Measurements from ENCODE around the gene TECPR1. TPM values are rescaled to one million over a fixed set of nuclear protein-coding genes. Genes with fewer than 3 reads are reported as not detected.

The TECPR1 gene
- total and polyA plus RNA-seq, 2 donors (not counting 3 experiments of a cell fraction or from before 2014, with no cell fraction given): 12.3 to 97.5 TPM

DNA sequence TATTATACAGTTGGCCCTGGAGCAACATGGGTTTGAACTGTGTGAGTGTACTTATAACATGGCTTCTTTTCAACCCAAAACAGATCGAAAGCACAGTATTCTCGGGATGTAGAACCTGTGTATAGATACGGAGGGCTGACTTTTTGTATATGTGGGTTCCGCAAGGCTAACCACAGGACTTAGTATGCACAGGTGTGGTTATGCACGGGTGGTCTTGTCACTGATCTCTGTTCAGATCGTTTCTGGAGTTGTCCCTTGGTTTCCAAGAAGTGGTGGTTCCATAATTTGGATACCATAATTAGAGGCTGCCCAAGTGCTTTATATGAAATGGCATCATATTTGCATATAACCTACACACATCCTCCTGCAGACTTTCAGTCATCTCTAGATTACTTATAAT is 51.7 kb downstream of the TECPR1 start:
- no peaks in the 10 kb centered on the region for H3K79me2 ChIP-seq (ENCODE audit: control insufficient read depth, insufficient read depth, low read length)
- dilution Hi-C loops (cut with MboI; ENCODE audit: extremely low pct_ligation_motif_present, low sequenced_read_pairs) (no loop called here), intact Hi-C loops (cut with micrococcal nuclease) (no loop called here)
- H3K4me2 ChIP-seq (ENCODE audit: insufficient read depth, low read length): no peak overlapping the region
- POLR2A ChIA-PET: no interaction called here
- DNase-seq (ENCODE audit: low read depth, low spot score) (no peak), FAIRE-seq (no peak)
- no peak overlapping the region for H2AFZ ChIP-seq (ENCODE audit: low read depth, low read length)
- H3K27ac ChIP-seq (ENCODE audit: insufficient read depth, low read depth, low read length): no peak overlapping the region
- no TSS peak for BruUV-seq (replicated peaks)
- no peak overlapping the region for H3K9ac ChIP-seq (replicated peaks; ENCODE audit: extremely low read depth, insufficient read depth, low read length)
- CTCF ChIA-PET: no interaction called here
- H3K9me1 ChIP-seq (replicated peaks; ENCODE audit: control insufficient read depth, extremely low read depth, insufficient read depth, low read length): no peaks in the 10 kb centered on the region
- H3K36me3 ChIP-seq (ENCODE audit: control insufficient read depth in 2 of 2, extremely low read depth in 1 of 2, insufficient read depth in 2 of 2, low read length in 2 of 2): peaks cover 0 to 6% of the 10 kb centered on the region in 2 experiments
- H3K4me3 ChIP-seq (replicated peaks in 1 of 3; ENCODE audit: insufficient read depth in 1 of 3, low read depth in 1 of 3, low read length in 3 of 3): no peak overlapping the region
- H4K20me1 ChIP-seq (replicated peaks; ENCODE audit: control insufficient read depth, extremely low read depth, insufficient read depth, low read length): no peaks in the 10 kb centered on the region
- no peaks in the 10 kb centered on the region for H3K4me1 ChIP-seq (ENCODE audit: control insufficient read depth, extremely low read depth, insufficient read depth, low read length)
- no peaks in the 10 kb centered on the region for H3K9me3 ChIP-seq (replicated peaks; ENCODE audit: control insufficient read depth, insufficient read depth, low read length)
- TF ChIP-seq MAX (IDR thresholded peaks at IDR 0.05; ENCODE audit: insufficient read depth, insufficient read length): no peak
- no peak for TF ChIP-seq MYC (IDR thresholded peaks at IDR 0.05; ENCODE audit: low read depth, low read length)
- no peak for TF ChIP-seq EZH2 (IDR thresholded peaks at IDR 0.05; ENCODE audit: borderline replicate concordance, low read depth, low read length, severe bottlenecking)
- TF ChIP-seq FOS (IDR thresholded peaks at IDR 0.05; ENCODE audit: borderline replicate concordance, insufficient read depth, low read length): no peak
- TF ChIP-seq POLR2AphosphoS5 (IDR thresholded peaks at IDR 0.05; ENCODE audit: insufficient read depth, low read depth, low read length): no peak
- TF ChIP-seq POLR2A (IDR thresholded peaks at IDR 0.05; ENCODE audit: low read depth, low read length): no peak
- TF ChIP-seq GATA2 (IDR thresholded peaks at IDR 0.05; ENCODE audit: insufficient read depth, insufficient read length, low read depth, low read length): no peak
- TF ChIP-seq CTCF (IDR thresholded peaks at IDR 0.05; ENCODE audit: extremely low read depth in 1 of 2, insufficient read depth in 1 of 2, low read depth in 1 of 2, low read length in 2 of 2): no peak
- TF ChIP-seq JUN (IDR thresholded peaks at IDR 0.05; ENCODE audit: borderline replicate concordance, insufficient read depth, insufficient read length, low read depth): no peak
- H3K27me3 ChIP-seq (ENCODE audit: control insufficient read depth in 2 of 2, insufficient read depth in 2 of 2, low read length in 2 of 2): no peaks in the 10 kb centered on the region
